WTC11 (cell line): ENCODE results near the gene PTPN7. TPM values are rescaled to one million over a fixed set of nuclear protein-coding genes. Genes with fewer than 3 reads are reported as not detected.

Experiments
- ATAC-seq: fragments of 200-7000 bp; cut with Tn5 transposase; 2 replicates; pipeline ENCODE4 v1.10.0; 2021; ENCODE audit warnings: mild to moderate bottlenecking, moderate library complexity
- CTCF ChIA-PET: fragments of 300-600 bp; sonication (Branson Sonifier 250); formaldehyde crosslinking; loops from one replicate; lab custom pipeline; 2021; ENCODE audit warnings: antibody characterized with exemption; lab: Charles Lee
- POLR2A ChIA-PET: fragments of 350-600 bp; sonication (Branson Sonifier 250); formaldehyde crosslinking; loops from one replicate; lab custom pipeline; 2021; ENCODE audit warnings: antibody characterized with exemption; lab: Charles Lee
- DNase-seq: peaks from one replicate; pipeline ENCODE4 v3.0.0; 2021; ENCODE audit warnings: low spot score
- H3K27ac Mint-ChIP-seq: 2 replicates; pipeline ENCODE4 v1.8.0; 2021; ENCODE audit warnings: mixed read lengths
- H3K27me3 Mint-ChIP-seq: 2 replicates; pipeline ENCODE4 v1.8.0; 2021; ENCODE audit warnings: low read depth, mild to moderate bottlenecking, moderate library complexity, mixed read lengths
- H3K36me3 Mint-ChIP-seq: 2 replicates; pipeline ENCODE4 v1.8.0; 2021; ENCODE audit warnings: mixed read lengths
- H3K4me1 Mint-ChIP-seq: 2 replicates; pipeline ENCODE4 v1.8.0; 2022; ENCODE audit warnings: mixed read lengths
- H3K4me3 Mint-ChIP-seq: 2 replicates; pipeline ENCODE4 v1.8.0; 2021; ENCODE audit warnings: mild to moderate bottlenecking, moderate library complexity, mixed read lengths
- H3K9me3 Mint-ChIP-seq: 2 replicates; pipeline ENCODE4 v1.8.0; 2021; ENCODE audit warnings: mixed read lengths
- ATF1 ChIP-seq: sonication (generic); formaldehyde crosslinking; IDR thresholded peaks from 2 replicates; pipeline ENCODE4 v1.8.1; 2023; ENCODE audit warnings: mild to moderate bottlenecking, moderate library complexity, missing genetic modification reagents
- FOXK1 ChIP-seq: sonication (generic); formaldehyde crosslinking; IDR thresholded peaks from 2 replicates; pipeline ENCODE4 v1.8.0; 2022; ENCODE audit warnings: mild to moderate bottlenecking, moderate library complexity, missing genetic modification reagents
- RORB ChIP-seq: fragments of 250-450 bp; sonication (Bioruptor Pico); IDR thresholded peaks from 2 replicates; pipeline ENCODE4 v1.9.0; 2021; ENCODE audit warnings: mild to moderate bottlenecking
- SMAD4 ChIP-seq: sonication (generic); formaldehyde crosslinking; IDR thresholded peaks from 2 replicates; pipeline ENCODE4 v1.8.0; 2022; ENCODE audit warnings: mild to moderate bottlenecking, missing genetic modification reagents
- SOX15 ChIP-seq: fragments of 250-450 bp; sonication (Bioruptor Pico); IDR thresholded peaks from 2 replicates; pipeline ENCODE4 v1.9.0; 2021; ENCODE audit warnings: mild to moderate bottlenecking
- ZBTB21 ChIP-seq: sonication (generic); formaldehyde crosslinking; IDR thresholded peaks from 2 replicates; pipeline ENCODE4 v1.8.1; 2023; ENCODE audit warnings: mild to moderate bottlenecking, missing genetic modification reagents, borderline replicate concordance
- ZNF396 ChIP-seq: fragments of 250-450 bp; sonication (Bioruptor Pico); IDR thresholded peaks from 2 replicates; pipeline ENCODE4 v1.8.0; 2021; ENCODE audit warnings: mild to moderate bottlenecking, moderate library complexity, borderline replicate concordance
- ZNF423 ChIP-seq: fragments of 250-450 bp; sonication (Bioruptor Pico); IDR thresholded peaks from 2 replicates; pipeline ENCODE4 v2.1.2; 2022; ENCODE audit warnings: mild to moderate bottlenecking, moderate library complexity
- ZNF425 ChIP-seq: fragments of 250-450 bp; sonication (Bioruptor Pico); conservative IDR thresholded peaks from 2 replicates; pipeline ENCODE4 v1.9.0; 2021; ENCODE audit warnings: mild to moderate bottlenecking
- total RNA-seq: library from RNA; stranded (reverse); gene quantifications from 3 replicates; pipeline ENCODE4 v1.2.3, GENCODE V29; 2021
- TF ChIP-seq, protein P1 (sequence below): sonication (generic); formaldehyde crosslinking; IDR thresholded peaks from 2 replicates; pipeline ENCODE4 v1.8.1; 2023; ENCODE audit warnings: mild to moderate bottlenecking, missing genetic modification reagents, moderate library complexity
- TF ChIP-seq, protein P2 (sequence below): fragments of 250-450 bp; sonication (Bioruptor Pico); IDR thresholded peaks from 2 replicates; pipeline ENCODE4 v1.9.0; 2021; ENCODE audit warnings: mild to moderate bottlenecking
- TF ChIP-seq, protein P3 (sequence below): sonication (generic); formaldehyde crosslinking; IDR thresholded peaks from 2 replicates; pipeline ENCODE4 v1.8.0; 2023; ENCODE audit warnings: missing genetic modification reagents

The PTPN7 gene
- total RNA-seq, 1 experiment from 2014 or later: 0.98 TPM

- Mint-ChIP-seq H3K4me1 (0 out of 2 replicates have a peak, but pooled peaks cover 3% of the 10 kb centered on the region), H3K27me3 (peaks cover 6% of the 10 kb centered on the region; the same call in 1 of the 2 replicates), H3K9me3 (no peaks in the 10 kb centered on the region), H3K36me3 (no peaks in the 10 kb centered on the region), H3K27ac (no peak overlapping the region), H3K4me3 (no peak overlapping the region)
- no peak for ATAC-seq
- TF ChIP-seq FOXK1 (CRISPR knock-in tag) (no peak), ZBTB21 (CRISPR knock-in tag) (no peak), SOX15 (CRISPR knock-in tag) (no peak), ZNF425 (CRISPR knock-in tag) (no peak), ZNF423 (CRISPR knock-in tag) (no peak), ZNF396 (no peak), RORB (CRISPR knock-in tag) (no peak), SMAD4 (CRISPR knock-in tag) (no peak)
- TF ChIP-seq, protein P1, sequence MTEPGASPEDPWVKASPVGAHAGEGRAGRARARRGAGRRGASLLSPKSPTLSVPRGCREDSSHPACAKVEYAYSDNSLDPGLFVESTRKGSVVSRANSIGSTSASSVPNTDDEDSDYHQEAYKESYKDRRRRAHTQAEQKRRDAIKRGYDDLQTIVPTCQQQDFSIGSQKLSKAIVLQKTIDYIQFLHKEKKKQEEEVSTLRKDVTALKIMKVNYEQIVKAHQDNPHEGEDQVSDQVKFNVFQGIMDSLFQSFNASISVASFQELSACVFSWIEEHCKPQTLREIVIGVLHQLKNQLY: no peak
- TF ChIP-seq, protein P2, sequence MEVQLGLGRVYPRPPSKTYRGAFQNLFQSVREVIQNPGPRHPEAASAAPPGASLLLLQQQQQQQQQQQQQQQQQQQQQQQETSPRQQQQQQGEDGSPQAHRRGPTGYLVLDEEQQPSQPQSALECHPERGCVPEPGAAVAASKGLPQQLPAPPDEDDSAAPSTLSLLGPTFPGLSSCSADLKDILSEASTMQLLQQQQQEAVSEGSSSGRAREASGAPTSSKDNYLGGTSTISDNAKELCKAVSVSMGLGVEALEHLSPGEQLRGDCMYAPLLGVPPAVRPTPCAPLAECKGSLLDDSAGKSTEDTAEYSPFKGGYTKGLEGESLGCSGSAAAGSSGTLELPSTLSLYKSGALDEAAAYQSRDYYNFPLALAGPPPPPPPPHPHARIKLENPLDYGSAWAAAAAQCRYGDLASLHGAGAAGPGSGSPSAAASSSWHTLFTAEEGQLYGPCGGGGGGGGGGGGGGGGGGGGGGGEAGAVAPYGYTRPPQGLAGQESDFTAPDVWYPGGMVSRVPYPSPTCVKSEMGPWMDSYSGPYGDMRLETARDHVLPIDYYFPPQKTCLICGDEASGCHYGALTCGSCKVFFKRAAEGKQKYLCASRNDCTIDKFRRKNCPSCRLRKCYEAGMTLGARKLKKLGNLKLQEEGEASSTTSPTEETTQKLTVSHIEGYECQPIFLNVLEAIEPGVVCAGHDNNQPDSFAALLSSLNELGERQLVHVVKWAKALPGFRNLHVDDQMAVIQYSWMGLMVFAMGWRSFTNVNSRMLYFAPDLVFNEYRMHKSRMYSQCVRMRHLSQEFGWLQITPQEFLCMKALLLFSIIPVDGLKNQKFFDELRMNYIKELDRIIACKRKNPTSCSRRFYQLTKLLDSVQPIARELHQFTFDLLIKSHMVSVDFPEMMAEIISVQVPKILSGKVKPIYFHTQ (CRISPR knock-in tag): no peak
- POLR2A ChIA-PET: no interaction called here
- CTCF ChIA-PET: interaction anchor here (0.6 to 1.8 kb wide), 4 partner anchors 11 to 99 kb away, joined by 3 to 8 read pairs (median 6); no protein-coding TSS in a partner anchor
- DNase-seq: no peak
Observed at GRCh38 chr1:202201266-202201665, 40.9 kb upstream of the PTPN7 start.

DNA sequence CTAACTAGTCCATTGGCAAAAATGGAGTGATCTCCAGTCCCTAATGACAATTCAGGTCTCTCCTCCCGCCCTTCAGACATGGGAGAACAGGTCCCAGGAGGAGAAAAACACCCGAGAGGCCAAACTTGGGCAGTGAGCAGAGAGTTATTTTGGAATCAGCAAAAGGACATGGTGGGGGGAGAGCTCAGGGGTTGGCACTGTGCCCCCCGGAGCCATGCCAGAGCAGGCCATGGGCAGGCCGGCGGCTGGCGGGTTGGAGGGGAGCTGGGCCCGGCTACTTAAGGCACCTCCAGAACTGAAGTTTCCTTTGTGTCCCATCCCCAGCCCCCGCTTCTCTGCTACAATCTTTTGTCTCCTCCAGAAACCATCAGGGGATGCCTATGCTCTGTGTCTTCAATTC lies 40.3 kb upstream of the PTPN7 start:
- DNase-seq (no peak), ATAC-seq (no peak)
- Mint-ChIP-seq H3K27me3 (peaks cover 12% of the 10 kb centered on the region), H3K4me3 (no peak overlapping the region), H3K36me3 (no peaks in the 10 kb centered on the region), H3K4me1 (0 out of 2 replicates have a peak, but pooled peaks cover 3% of the 10 kb centered on the region), H3K9me3 (no peaks in the 10 kb centered on the region), H3K27ac (no peak overlapping the region)
- TF ChIP-seq ATF1 (CRISPR knock-in tag): no peak
- POLR2A ChIA-PET: no interaction called here
- CTCF ChIA-PET: interaction anchor here (0.6 to 1.7 kb wide), 9 partner anchors 11 to 129 kb away, joined by 3 to 19 read pairs (median 6); no protein-coding TSS in a partner anchor

DNA sequence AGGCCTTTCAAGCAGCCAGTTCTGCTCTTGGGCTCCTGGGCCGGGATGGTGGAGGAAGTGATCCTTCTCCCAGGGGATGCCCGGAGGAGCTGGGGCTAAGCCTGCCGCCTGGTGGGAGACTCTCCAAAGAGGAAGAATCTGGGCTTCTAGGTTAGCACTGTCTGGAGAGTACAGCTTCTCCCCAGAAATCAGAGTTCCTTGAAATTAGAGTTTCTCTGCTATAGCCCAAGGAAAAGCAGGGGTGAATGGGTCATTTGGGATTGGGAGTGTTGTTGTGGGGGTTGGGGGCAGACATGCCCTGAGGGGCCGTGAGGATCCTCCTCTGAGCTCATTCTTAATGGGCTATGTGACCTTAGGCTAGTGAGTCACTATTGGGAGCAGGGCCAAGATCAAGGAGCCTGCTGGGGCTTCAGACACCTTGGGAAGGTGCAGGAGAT lies 39.7 kb upstream of the PTPN7 start:
- ChIA-PET CTCF (interaction anchor here (1.0 to 1.7 kb wide), 9 partner anchors 11 to 130 kb away, joined by 3 to 19 read pairs (median 6); no protein-coding TSS in a partner anchor), POLR2A (no interaction called here)
- ATAC-seq: peak; percentile 60
- Mint-ChIP-seq H3K36me3 (no peaks in the 10 kb centered on the region), H3K9me3 (no peaks in the 10 kb centered on the region), H3K27ac (no peak overlapping the region), H3K27me3 (peaks cover 17% of the 10 kb centered on the region), H3K4me1 (0 out of 2 replicates have a peak, but pooled peaks cover 3% of the 10 kb centered on the region), H3K4me3 (no peak overlapping the region)
- DNase-seq: no peak
- no peak for TF ChIP-seq FOXK1 (CRISPR knock-in tag)
- TF ChIP-seq, protein P3, sequence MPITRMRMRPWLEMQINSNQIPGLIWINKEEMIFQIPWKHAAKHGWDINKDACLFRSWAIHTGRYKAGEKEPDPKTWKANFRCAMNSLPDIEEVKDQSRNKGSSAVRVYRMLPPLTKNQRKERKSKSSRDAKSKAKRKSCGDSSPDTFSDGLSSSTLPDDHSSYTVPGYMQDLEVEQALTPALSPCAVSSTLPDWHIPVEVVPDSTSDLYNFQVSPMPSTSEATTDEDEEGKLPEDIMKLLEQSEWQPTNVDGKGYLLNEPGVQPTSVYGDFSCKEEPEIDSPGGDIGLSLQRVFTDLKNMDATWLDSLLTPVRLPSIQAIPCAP (CRISPR knock-in tag): no peak
